SJSA1 (cell line): Measurements from ENCODE around the gene MRO. TPM values are rescaled to one million over a fixed set of nuclear protein-coding genes. Genes with fewer than 3 reads are reported as not detected.
"Not testable (repeated sequence)": the region's sequence is repeated elsewhere in the genome, so short reads cannot be mapped to it uniquely, and the experiment has no call there.

ENCODE experiments used
- DNase-seq, 2 experiments: peaks; one replicate each; pipeline ENCODE4 v3.0.0-alpha.2; 2015 to 2020; ENCODE audit warnings: low spot score in 2 of 2, low read depth in 1 of 2
- H3K27ac ChIP-seq: fragments of 250-450 bp; sonication (Bioruptor Pico); 2 replicates; pipeline ENCODE4 v1.5.1; 2020; ENCODE audit warnings: mild to moderate bottlenecking, moderate library complexity
- H3K27me3 ChIP-seq: fragments of 250-450 bp; sonication (Bioruptor Pico); replicated peaks from 2 replicates; pipeline ENCODE4 v1.5.1; 2020; ENCODE audit warnings: mild to moderate bottlenecking, moderate library complexity
- H3K36me3 ChIP-seq: fragments of 250-450 bp; sonication (Bioruptor Pico); 2 replicates; pipeline ENCODE4 v1.5.1; 2020; ENCODE audit warnings: mild to moderate bottlenecking
- H3K4me1 ChIP-seq: fragments of 250-450 bp; sonication (Bioruptor Pico); replicated peaks from 2 replicates; pipeline ENCODE4 v1.6.1; 2021; ENCODE audit warnings: mild to moderate bottlenecking
- H3K4me3 ChIP-seq: fragments of 250-450 bp; sonication (Bioruptor Pico); 2 replicates; pipeline ENCODE4 v1.5.1; 2020; ENCODE audit warnings: mild to moderate bottlenecking
- H3K9me3 ChIP-seq: fragments of 250-450 bp; sonication (Bioruptor Pico); replicated peaks from 2 replicates; pipeline ENCODE4 v1.5.1; 2020; ENCODE audit warnings: mild to moderate bottlenecking
- total RNA-seq: library from RNA; depleted of rRNA; stranded (reverse); fragments of >200 nt; shearing (Covaris generic); gene quantifications from 2 replicates; pipeline ENCODE4 v1.2.3, GENCODE V29; 2014

MRO gene
- total RNA-seq, 1 experiment from 2014 or later, result 0.03 TPM

DNA sequence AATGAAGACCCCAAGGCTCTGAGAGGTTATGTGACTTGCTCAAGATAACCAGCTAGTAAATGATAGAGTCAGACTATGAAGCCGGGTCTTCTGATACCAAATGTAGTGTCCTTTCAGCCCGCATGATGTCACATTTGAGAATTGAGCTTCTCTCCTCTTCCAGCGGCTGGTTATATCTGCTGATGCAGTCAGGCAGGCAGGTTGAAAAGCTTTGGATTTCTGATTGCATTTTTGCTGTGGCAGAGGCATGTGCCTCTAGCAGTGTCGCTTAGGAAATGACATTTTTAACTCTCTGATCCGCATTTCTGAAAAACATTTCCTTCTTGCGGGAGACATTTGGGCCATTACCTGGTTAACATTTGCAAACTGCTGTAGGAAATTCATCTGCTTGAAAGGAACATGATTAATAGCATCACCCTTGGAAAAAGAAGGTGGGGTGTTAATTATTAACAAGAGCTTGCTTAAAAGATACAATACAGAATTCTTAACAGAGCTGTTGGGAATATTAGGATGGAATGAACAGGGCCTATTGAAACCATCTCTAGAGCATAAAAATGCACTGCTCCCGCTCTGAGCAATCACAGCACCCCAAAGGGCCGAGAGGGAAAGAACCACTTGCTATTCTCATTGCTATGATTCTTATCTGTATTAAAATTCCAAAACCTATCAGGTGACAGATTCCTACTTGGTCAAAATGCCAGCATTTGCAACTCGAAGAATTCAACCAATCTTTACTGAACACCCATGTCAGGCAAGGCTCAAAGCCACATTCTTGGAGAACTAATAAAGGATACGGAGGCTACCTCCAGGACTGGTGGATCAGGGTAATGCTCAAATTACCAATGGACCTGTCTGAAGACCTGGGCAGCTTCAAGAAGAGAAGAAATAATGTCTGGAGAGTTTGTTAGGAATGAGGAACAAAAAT, 25.9 kb downstream of the MRO start:
- H3K4me3 ChIP-seq, result no peak overlapping the region
- H3K36me3 ChIP-seq, result no peaks in the 10 kb centered on the region
- no peaks in the 10 kb centered on the region for H3K9me3 ChIP-seq
- no peak overlapping the region for H3K27ac ChIP-seq
- no peaks in the 10 kb centered on the region for H3K4me1 ChIP-seq
- no peaks in the 10 kb centered on the region for H3K27me3 ChIP-seq
- no peak for DNase-seq

DNA sequence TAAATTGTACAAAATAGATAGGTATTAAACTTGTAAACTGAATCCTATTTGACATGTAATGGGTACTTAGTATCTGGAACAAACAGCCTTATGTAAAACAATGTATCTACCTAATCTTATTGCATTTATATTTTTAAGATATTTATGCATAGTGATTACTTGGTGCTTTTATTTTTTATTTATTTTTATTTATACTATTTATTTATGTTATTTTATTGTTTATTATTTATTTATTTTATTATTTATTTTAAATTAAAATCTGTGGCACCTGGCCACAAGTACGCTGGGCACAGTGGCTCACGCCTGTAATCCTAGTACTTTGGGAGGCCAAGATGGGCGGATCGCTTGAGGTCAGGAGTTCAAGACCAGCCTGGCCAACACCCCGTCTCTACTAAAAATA, 26.9 kb downstream of the MRO start:
- DNase-seq, result no peak
- no peak overlapping the region for H3K27ac ChIP-seq
- H3K27me3 ChIP-seq, result no peaks in the 10 kb centered on the region
- H3K4me3 ChIP-seq, result no peak overlapping the region
- no peaks in the 10 kb centered on the region for H3K36me3 ChIP-seq
- H3K4me1 ChIP-seq, result no peaks in the 10 kb centered on the region
- H3K9me3 ChIP-seq, result no peaks in the 10 kb centered on the region

DNA sequence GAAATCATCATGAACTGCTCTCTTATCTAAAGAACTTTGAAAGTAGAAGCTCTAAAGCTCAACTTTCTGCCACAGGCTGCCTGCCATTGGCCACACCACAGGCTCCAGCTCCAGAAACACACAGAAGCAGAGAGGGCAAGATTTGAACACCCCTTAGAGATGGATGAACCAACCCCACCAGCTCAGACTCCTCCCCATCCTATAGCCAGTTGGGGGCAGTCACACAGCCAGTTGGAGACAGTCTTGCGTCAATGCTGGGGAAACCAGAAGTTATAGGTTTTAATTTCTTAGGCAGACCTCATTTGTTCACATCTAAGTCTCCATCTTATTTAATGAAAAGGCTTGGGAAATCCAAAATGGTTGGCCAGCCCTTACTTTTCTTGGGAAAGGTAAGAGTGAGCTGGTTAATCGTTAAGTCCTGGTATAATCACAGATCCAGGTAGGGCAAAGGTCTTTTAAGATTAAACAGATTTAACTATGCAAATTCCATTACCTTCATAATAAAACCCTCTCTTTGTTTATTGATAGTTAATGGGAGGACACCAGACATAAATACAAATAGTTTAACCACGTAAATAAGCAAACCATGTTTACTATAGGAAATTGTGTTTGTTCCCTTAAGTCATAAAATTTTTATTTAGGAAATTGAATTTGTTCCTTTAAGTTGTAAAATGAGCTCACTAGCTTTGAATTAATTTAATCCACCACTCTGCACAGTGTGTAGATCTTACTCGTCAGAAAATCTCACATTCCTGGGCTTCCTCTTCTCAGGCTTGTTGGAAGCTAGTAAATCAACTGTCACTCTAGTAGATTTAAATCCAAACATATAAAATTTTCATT, 28.0 kb downstream of the MRO start:
- H3K4me3 ChIP-seq, result no peak overlapping the region
- no peaks in the 10 kb centered on the region for H3K4me1 ChIP-seq
- no peak overlapping the region for H3K27ac ChIP-seq
- H3K27me3 ChIP-seq, result no peaks in the 10 kb centered on the region
- no peaks in the 10 kb centered on the region for H3K36me3 ChIP-seq
- DNase-seq, result no peak
- no peaks in the 10 kb centered on the region for H3K9me3 ChIP-seq

DNA sequence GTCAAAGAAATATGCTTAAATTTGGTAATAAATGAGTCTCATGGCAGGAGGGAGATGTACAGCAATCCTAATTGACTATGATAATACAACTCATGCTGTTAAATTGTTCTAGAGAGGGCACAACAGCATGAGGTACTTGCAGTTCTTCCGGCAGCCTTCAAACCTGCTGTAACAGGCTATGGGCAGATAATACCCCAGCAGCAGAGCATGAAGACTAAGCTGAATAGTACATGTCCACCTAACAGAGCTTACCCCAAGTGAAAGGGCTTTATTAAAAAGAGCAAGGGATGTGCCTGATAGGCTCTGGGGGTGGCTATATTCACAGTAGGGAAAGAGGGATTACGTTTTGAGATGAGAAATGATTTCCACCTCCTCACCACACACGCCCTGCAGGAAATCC, 28.9 kb downstream of the MRO start:
- no peaks in the 10 kb centered on the region for H3K36me3 ChIP-seq
- H3K4me1 ChIP-seq, result no peaks in the 10 kb centered on the region
- no peaks in the 10 kb centered on the region for H3K9me3 ChIP-seq
- H3K4me3 ChIP-seq, result no peak overlapping the region
- DNase-seq, result no peak
- H3K27ac ChIP-seq, result no peak overlapping the region
- no peaks in the 10 kb centered on the region for H3K27me3 ChIP-seq

DNA sequence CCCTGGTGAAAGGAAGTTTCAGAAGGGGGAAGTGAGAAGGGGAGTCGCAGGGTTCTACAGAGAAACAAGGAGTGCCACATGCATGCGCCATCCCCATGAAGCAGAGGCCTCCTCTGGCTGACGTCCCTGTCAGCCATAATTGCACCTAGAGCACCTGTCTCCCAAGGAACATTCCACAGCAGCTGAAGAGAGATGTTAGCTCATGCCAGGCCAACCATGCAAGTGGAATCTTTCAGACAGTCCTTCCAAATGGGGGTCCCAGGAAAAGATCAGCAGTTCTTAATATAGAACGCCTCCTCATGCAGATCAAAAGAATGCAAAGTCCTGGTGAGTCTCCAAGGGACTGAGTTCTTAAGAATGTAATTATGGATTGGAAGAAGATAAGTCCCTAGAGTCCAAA, 29.6 kb downstream of the MRO start:
- H3K4me3 ChIP-seq, result no peak overlapping the region
- no peaks in the 10 kb centered on the region for H3K4me1 ChIP-seq
- no peak overlapping the region for H3K27ac ChIP-seq
- H3K9me3 ChIP-seq, result no peaks in the 10 kb centered on the region
- H3K36me3 ChIP-seq, result no peaks in the 10 kb centered on the region
- DNase-seq, result no peak
- no peaks in the 10 kb centered on the region for H3K27me3 ChIP-seq

DNA sequence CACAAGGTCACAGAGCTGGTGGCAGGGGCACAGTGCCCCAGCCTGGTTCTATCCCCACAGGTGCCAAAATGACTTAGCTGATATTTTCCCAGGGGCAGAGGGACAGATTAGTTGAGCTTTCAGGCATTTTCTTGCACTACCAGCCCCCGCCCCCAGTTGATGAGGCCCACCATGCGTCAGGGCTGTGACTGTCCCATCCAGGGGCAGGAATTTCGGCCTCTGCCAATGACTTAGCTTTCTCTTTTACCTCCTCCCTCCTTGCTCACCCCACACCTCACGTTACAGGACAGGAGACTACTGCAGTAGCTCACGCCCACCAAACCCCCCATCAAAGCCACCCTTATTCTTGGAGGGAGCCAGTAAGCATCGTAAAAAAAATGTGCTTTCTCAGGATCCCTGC, 31.5 kb downstream of the MRO start:
- H3K4me1 ChIP-seq, result no peaks in the 10 kb centered on the region
- H3K27ac ChIP-seq, result no peak overlapping the region
- no peaks in the 10 kb centered on the region for H3K36me3 ChIP-seq
- H3K9me3 ChIP-seq, result no peaks in the 10 kb centered on the region
- no peak for DNase-seq
- no peaks in the 10 kb centered on the region for H3K27me3 ChIP-seq
- no peak overlapping the region for H3K4me3 ChIP-seq

DNA sequence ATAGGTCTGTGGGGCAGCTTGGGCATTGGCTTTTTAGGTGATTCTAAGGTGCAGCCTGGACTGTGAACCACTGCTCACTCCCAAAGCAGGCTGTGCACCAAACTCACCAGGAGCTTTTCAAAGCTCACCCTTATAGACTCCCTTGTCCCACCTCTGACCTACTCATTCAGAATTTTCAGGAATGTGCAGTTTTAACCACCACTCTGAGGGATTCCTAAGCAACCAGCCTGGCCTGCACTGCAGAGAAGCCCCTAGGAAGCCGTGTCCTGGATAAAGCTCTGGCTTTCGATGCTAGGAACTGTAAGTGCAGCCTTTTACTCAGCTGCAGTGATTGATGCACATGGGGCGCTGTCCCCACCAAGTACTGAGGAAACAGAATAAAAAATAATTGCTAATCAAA, 33.0 kb downstream of the MRO start:
- Histone ChIP-seq H3K27ac (no peak overlapping the region), H3K4me1 (no peaks in the 10 kb centered on the region), H3K36me3 (no peaks in the 10 kb centered on the region), H3K27me3 (no peaks in the 10 kb centered on the region; the same call in 1 of the 2 replicates), H3K4me3 (no peak overlapping the region), H3K9me3 (no peaks in the 10 kb centered on the region)
- no peak for DNase-seq

DNA sequence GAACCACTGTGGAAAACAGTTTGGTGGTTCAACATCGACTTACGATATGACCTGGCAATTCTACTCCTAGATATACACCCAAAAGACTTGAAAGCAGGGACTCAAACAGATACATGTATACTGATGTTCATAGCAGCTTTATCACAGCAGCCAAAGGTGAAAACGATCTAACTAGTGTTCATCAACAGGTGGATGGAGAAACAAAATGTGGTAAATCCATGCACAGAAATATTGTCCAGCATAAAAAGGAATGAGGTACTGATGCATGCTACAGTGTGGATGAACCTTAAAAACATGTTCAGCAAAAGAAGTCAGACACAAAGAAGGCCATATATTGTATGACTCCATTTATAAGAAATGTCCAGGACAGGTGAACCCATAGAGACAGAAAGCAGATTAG, 36.3 kb downstream of the MRO start:
- Histone ChIP-seq H3K27me3 (no peaks in the 10 kb centered on the region; the same call in 1 of the 2 replicates), H3K36me3 (no peaks in the 10 kb centered on the region), H3K4me1 (no peaks in the 10 kb centered on the region), H3K9me3 (no peaks in the 10 kb centered on the region), H3K27ac (no peak overlapping the region), H3K4me3 (no peak overlapping the region)
- no peak for DNase-seq

DNA sequence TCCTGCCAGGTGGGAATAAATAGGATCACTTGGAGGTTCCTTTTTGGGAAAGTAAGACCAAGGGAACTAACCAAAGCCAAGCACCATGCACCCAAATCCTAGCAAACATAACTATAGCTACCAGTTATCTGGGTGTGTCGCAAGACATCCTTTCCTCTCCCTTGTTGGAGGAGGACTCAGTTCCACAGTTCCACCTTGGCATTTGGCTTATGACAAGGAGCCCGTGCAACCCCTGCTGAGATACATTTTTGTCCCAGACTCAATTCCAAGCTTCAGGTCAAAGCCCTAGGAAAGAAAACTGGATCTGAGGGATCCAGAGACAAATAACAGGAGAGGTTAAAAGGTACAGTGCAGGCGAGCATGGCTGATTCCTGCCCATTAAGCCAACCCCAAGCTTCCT, 40.8 kb downstream of the MRO start:
- H3K27ac ChIP-seq, DNase-seq, H3K4me1 ChIP-seq, H3K9me3 ChIP-seq, H3K4me3 ChIP-seq, H3K36me3 ChIP-seq, H3K27me3 ChIP-seq: not testable (repeated sequence)

DNA sequence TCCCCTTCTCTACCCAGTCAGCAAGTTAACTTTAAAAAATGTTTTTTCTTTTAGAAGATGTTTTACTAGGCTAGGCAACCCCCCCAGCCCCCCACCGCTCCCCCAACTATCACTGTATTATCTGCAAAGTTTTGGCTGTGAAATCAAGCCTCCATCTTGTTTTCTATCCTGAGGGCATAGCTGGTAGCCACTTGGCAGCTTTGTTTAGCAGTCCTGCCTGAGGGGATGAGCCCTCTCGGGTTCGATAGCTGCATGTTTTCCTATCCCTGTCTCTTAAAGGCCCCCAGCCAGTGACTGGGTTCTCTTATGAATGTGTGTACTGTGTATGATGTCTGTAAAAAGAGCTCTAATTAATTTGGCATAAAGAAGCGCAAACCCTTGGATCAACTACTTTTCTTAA, 43.4 kb downstream of the MRO start:
- Histone ChIP-seq H3K27me3 (no peaks in the 10 kb centered on the region), H3K4me1 (no peaks in the 10 kb centered on the region), H3K27ac (no peak overlapping the region), H3K4me3 (no peak overlapping the region), H3K9me3 (no peaks in the 10 kb centered on the region), H3K36me3 (no peaks in the 10 kb centered on the region)
- DNase-seq, result no peak

DNA sequence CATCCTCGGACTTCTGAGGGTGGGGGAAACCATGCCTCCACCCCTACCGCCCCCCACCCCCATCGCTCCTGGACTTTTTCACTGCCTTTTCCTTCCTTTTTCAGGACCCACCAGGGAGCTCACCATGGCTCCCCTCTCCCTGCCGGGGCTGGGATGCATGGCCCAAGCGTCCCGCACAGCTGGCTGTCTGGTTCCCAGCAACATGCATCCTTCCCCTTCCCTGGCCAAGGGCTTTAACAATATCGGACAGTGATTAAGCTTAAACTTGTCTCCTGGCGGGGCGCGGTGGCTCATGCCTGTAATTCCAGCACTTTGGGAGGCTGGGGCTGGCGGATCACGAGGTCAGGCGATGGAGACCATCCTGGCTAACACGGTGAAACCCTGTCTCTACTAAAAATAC, 44.1 kb downstream of the MRO start:
- H3K36me3 ChIP-seq, result no peaks in the 10 kb centered on the region

DNA sequence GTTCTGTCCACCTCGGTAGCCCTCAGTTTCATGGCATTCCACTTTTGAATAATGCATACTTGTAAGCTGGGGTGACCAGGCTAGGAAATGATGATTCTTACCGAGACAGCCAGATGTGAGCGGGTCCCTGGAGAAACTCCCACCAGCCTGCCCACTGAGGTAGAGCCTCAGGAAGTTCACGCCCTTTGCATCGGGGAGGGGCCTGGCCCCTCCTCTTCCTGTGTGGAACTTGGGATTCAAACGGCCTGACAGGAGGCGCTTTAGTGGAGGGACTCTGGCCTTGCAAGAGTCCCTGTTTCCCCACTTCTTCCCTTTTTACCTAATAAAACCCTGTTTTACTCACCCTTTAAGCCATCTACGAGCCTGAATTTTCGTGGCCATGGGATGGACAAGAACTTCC, 44.6 kb downstream of the MRO start:
- DNase-seq, result no peak
- Histone ChIP-seq H3K4me1 (no peaks in the 10 kb centered on the region), H3K36me3 (no peaks in the 10 kb centered on the region), H3K4me3 (no peak overlapping the region), H3K27ac (no peak overlapping the region), H3K9me3 (no peaks in the 10 kb centered on the region), H3K27me3 (no peaks in the 10 kb centered on the region)

More for the DNA sequence above, 44.1 kb downstream of the MRO start:
- Histone ChIP-seq H3K27ac (no peak overlapping the region), H3K9me3 (no peaks in the 10 kb centered on the region), H3K4me1 (no peaks in the 10 kb centered on the region), H3K4me3 (no peak overlapping the region), H3K27me3 (no peaks in the 10 kb centered on the region)
- no peak for DNase-seq

DNA sequence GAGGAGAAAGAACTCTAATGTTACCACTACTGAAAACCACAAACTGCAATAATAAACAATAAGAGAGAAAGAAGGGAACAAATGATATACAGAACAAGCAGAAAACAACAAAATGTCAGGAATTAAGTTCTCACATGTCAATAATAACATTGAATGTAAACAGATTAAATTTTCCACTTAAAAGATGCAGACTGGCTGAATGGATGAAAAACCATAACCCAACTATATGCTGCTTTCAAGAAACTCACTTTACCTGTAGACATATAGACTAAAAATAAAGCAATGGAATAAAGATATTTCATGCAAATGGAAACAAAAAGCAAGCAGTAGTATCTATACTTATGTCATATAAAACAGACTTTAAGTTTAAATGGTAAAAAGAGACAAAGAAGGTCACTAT, 50.4 kb downstream of the MRO start:
- no peaks in the 10 kb centered on the region for H3K36me3 ChIP-seq
- no peak for DNase-seq
- H3K27ac ChIP-seq, result no peak overlapping the region
- no peaks in the 10 kb centered on the region for H3K4me1 ChIP-seq
- no peaks in the 10 kb centered on the region for H3K27me3 ChIP-seq
- no peak overlapping the region for H3K4me3 ChIP-seq
- peaks cover 3% of the 10 kb centered on the region; the same call in 1 of the 2 replicates for H3K9me3 ChIP-seq

DNA sequence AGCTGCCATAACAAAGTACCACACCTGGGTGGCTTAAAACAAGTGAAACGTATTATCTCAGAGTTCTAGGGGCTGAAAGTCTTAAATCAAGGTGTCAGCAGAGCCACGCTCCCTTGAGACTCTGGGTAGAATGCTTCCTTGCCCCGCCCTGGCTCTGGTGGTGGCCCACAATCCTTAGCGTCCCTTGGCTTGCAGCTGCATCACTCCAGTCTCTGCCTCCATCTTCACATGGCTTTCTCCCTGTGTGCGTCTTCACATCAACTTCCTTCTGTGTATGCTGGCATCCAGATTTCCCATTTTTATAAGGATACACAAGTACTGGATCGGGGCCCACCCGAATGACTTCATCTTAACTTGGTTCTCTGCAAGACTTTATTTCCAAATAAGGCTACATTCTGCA, 62.5 kb downstream of the MRO start:
- H3K4me3 ChIP-seq, result no peak overlapping the region
- H3K36me3 ChIP-seq, result no peaks in the 10 kb centered on the region
- no peak overlapping the region for H3K27ac ChIP-seq
- no peaks in the 10 kb centered on the region for H3K4me1 ChIP-seq
- no peaks in the 10 kb centered on the region for H3K9me3 ChIP-seq
- DNase-seq, result peak in 1 of 2 experiments; percentile 25
- H3K27me3 ChIP-seq, result peaks cover 6% of the 10 kb centered on the region
